H9 (cell line): ENCODE results near the gene PRSS27. TPM values are rescaled to one million over a fixed set of nuclear protein-coding genes. Genes with fewer than 3 reads are reported as not detected.

Experiments
- DNase-seq: peaks from one replicate; pipeline ENCODE4 v3.0.0-alpha.2; 2017
- H2AFZ ChIP-seq: one replicate; pipeline ENCODE4 v1.6.1; 2013; ENCODE audit warnings: mild to moderate bottlenecking, low read length, control low read depth, moderate library complexity
- H2AK5ac ChIP-seq: 2 replicates; pipeline ENCODE4 v1.6.1; 2013; ENCODE audit warnings: low read length, control low read depth, mixed read lengths; ENCODE audit not compliant: insufficient read length
- H2BK120ac ChIP-seq: one replicate; pipeline ENCODE4 v1.6.1; 2013; ENCODE audit warnings: low read depth, mild to moderate bottlenecking, low read length, control low read depth, inconsistent platforms; ENCODE audit not compliant: poor library complexity, severe bottlenecking
- H2BK12ac ChIP-seq: 2 replicates; pipeline ENCODE4 v1.6.1; 2013; ENCODE audit warnings: low read length, control low read depth, mixed read lengths, low read depth; ENCODE audit not compliant: insufficient read length
- H2BK15ac ChIP-seq: 2 replicates; pipeline ENCODE4 v1.6.1; 2013; ENCODE audit warnings: low read depth, low read length, control low read depth
- H2BK20ac ChIP-seq: one replicate; pipeline ENCODE4 v1.6.1; 2013; ENCODE audit warnings: low read depth, mild to moderate bottlenecking, low read length, control low read depth, inconsistent platforms; ENCODE audit not compliant: poor library complexity, severe bottlenecking
- H2BK5ac ChIP-seq: 2 replicates; pipeline ENCODE4 v1.6.1; 2013; ENCODE audit warnings: low read length, control low read depth, mixed read lengths; ENCODE audit not compliant: insufficient read length
- H3K14ac ChIP-seq: 2 replicates; pipeline ENCODE4 v1.6.1; 2013; ENCODE audit warnings: low read length, control low read depth; ENCODE audit not compliant: insufficient read depth
- H3K18ac ChIP-seq: 2 replicates; pipeline ENCODE4 v1.6.1; 2013; ENCODE audit warnings: low read depth, mild to moderate bottlenecking, mixed read lengths, low read length, control low read depth; ENCODE audit not compliant: insufficient read length
- H3K23ac ChIP-seq: 2 replicates; pipeline ENCODE4 v1.6.1; 2013; ENCODE audit warnings: low read length, control low read depth, mixed read lengths, low read depth; ENCODE audit not compliant: insufficient read length
- H3K23me2 ChIP-seq: 2 replicates; pipeline ENCODE4 v1.6.1; 2013; ENCODE audit warnings: low read depth, mild to moderate bottlenecking, mixed read lengths, low read length, control low read depth; ENCODE audit not compliant: insufficient read length, poor library complexity, severe bottlenecking
- H3K27ac ChIP-seq: 2 replicates; pipeline ENCODE4 v1.5.1; 2013; ENCODE audit warnings: low read length, control low read depth, mixed read lengths, low read depth; ENCODE audit not compliant: insufficient read length
- H3K27me3 ChIP-seq: 2 replicates; pipeline ENCODE4 v1.6.1; 2013; ENCODE audit warnings: low read length, control low read depth, inconsistent platforms; ENCODE audit not compliant: insufficient read depth
- H3K4ac ChIP-seq: 2 replicates; pipeline ENCODE4 v1.6.1; 2013; ENCODE audit warnings: low read depth, mild to moderate bottlenecking, control low read depth, inconsistent platforms, low read length, moderate library complexity
- H3K4me1 ChIP-seq: 2 replicates; pipeline ENCODE4 v1.6.1; 2013; ENCODE audit warnings: low read length, control low read depth, inconsistent platforms; ENCODE audit not compliant: insufficient read depth
- H3K4me2 ChIP-seq: 2 replicates; pipeline ENCODE4 v1.6.1; 2013; ENCODE audit warnings: low read length, control low read depth, mixed read lengths; ENCODE audit not compliant: insufficient read length, insufficient read depth
- H3K56ac ChIP-seq: 2 replicates; pipeline ENCODE4 v1.6.1; 2013; ENCODE audit warnings: low read depth, mild to moderate bottlenecking, mixed read lengths, low read length, control low read depth; ENCODE audit not compliant: insufficient read length
- H3K79me1 ChIP-seq: 2 replicates; pipeline ENCODE4 v1.6.1; 2013; ENCODE audit warnings: low read depth, mild to moderate bottlenecking, moderate library complexity, low read length, control low read depth, inconsistent platforms; ENCODE audit not compliant: insufficient read depth, poor library complexity, severe bottlenecking
- H3K79me2 ChIP-seq: 2 replicates; pipeline ENCODE4 v1.6.1; 2013; ENCODE audit warnings: low read length, control low read depth, inconsistent platforms; ENCODE audit not compliant: insufficient read depth
- H3K9ac ChIP-seq: 2 replicates; pipeline ENCODE4 v1.6.1; 2013; ENCODE audit warnings: low read length, control low read depth, mixed read lengths; ENCODE audit not compliant: insufficient read length; ENCODE audit errors: extremely low read depth
- H3K9me3 ChIP-seq: one replicate; pipeline ENCODE4 v1.6.1; 2013; ENCODE audit warnings: low read depth, low read length, inconsistent platforms; ENCODE audit not compliant: control insufficient read depth
- H3T11ph ChIP-seq: one replicate; pipeline ENCODE4 v1.6.1; 2013; ENCODE audit warnings: mild to moderate bottlenecking, low read length, control low read depth, inconsistent platforms
- H4K20me1 ChIP-seq: one replicate; pipeline ENCODE4 v1.6.1; 2013; ENCODE audit not compliant: control insufficient read depth, insufficient read length, insufficient read depth
- H4K5ac ChIP-seq: 2 replicates; pipeline ENCODE4 v1.6.1; 2013; ENCODE audit warnings: low read depth, mild to moderate bottlenecking, mixed read lengths, low read length, control low read depth; ENCODE audit not compliant: insufficient read length
- H4K8ac ChIP-seq: replicated peaks from 2 replicates; pipeline ENCODE4 v1.6.1; 2013; ENCODE audit warnings: low read length, control low read depth, mixed read lengths, low read depth; ENCODE audit not compliant: insufficient read length
- H4K91ac ChIP-seq: 2 replicates; pipeline ENCODE4 v1.6.1; 2013; ENCODE audit warnings: low read depth, mild to moderate bottlenecking, moderate library complexity, mixed read lengths, low read length, control low read depth; ENCODE audit not compliant: insufficient read length
- H3K27ac Mint-ChIP-seq, 3 experiments: 2 replicates in 2 of 3; 3 replicates in 1 of 3; pipeline ENCODE4 v1.8.0; 2020 to 2021; ENCODE audit warnings: mixed read lengths in 3 of 3, mild to moderate bottlenecking in 1 of 3, moderate library complexity in 1 of 3
- H3K27me3 Mint-ChIP-seq: 2 replicates; pipeline ENCODE4 v1.8.0; 2021; ENCODE audit warnings: low read depth, mild to moderate bottlenecking, moderate library complexity, mixed read lengths
- H3K36me3 Mint-ChIP-seq, 3 experiments: 2 replicates in 2 of 3; 3 replicates in 1 of 3; pipeline ENCODE4 v1.8.0; 2020 to 2021; ENCODE audit warnings: low read depth in 3 of 3, mixed read lengths in 3 of 3; ENCODE audit not compliant: insufficient read depth in 1 of 3
- H3K4me1 Mint-ChIP-seq, 2 experiments: 2 replicates each; pipeline ENCODE4 v1.8.0; 2020; ENCODE audit warnings: mixed read lengths in 2 of 2
- H3K4me3 Mint-ChIP-seq, 2 experiments: 2 replicates in 1 of 2; 3 replicates in 1 of 2; pipeline ENCODE4 v1.8.0; 2020 to 2021; ENCODE audit warnings: mild to moderate bottlenecking in 2 of 2, mixed read lengths in 2 of 2, moderate library complexity in 1 of 2
- H3K9me3 Mint-ChIP-seq, 2 experiments: 2 replicates in 1 of 2; 3 replicates in 1 of 2; pipeline ENCODE4 v1.8.0; 2020; ENCODE audit warnings: mild to moderate bottlenecking in 2 of 2, mixed read lengths in 2 of 2, moderate library complexity in 1 of 2
- WGBS: extraction: QIAGEN DNeasy Blood & Tissue Kit; methylation state at CpG from one replicate; pipeline ENCODE4 v1.1.7; 2013; ENCODE audit warnings: missing lambda C conversion rate, low lambda C conversion rate, mixed read lengths; ENCODE audit not compliant: insufficient read length; ENCODE audit errors: extremely low coverage; 5-methylcytosine and 5-hydroxymethylcytosine counted together
- total RNA-seq: library from RNA; stranded (reverse); gene quantifications from 2 replicates; pipeline ENCODE4 v1.2.1, GENCODE V29; 2021
- TF ChIP-seq, protein P1 (sequence below): fragments of 200-600 bp; sonication (generic); conservative IDR thresholded peaks from 3 replicates; pipeline ENCODE4 v1.8.0; 2021; ENCODE audit warnings: antibody characterized with exemption, mild to moderate bottlenecking

Gene PRSS27
- total RNA-seq, 1 experiment from 2014 or later, result 5.0 TPM

DNA sequence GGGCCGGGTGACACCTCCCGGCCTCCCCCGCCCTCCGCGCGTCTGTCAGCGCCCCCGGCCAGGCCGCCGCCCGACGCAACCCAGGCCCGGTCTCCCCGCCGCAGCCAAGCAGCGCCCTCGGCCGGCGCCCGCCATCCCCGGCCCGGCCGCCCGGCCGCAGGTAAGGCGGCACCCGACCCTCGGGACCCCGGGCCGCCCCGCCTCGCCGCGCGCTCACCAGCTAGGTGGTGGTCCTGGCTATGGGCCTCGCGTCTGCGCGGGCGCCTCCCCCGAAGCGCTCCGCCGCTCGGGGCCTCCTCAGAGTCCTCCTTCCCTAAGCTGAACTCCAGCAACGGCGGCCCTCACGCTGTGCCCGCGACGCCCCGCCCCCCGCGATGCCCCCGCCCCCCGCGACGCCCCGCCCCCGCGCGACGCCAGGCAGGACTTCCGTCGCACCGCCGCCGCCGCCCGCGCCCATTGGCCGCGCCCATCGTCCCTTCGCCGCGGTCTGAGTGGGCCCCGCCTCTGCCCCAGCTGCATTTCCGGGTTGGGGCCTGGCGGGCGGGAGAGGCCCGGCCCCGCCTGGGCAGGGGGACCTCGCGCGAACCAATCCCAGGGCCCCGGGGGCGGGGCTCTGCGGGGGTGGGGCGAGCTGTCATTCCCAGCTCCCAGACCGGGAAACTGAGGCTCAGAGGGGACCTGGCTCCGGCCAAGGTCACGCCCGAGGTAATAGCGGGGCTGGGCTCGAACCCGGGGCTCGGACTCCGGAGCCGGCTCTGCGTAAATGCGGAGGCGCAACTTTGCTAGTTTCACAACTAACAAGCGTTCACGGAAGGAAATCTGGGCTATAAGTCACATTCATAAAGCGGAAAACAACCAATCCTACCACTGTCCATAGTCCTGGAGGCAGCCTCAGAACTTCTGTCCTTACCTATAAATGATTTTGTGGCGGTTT lies 46.7 kb downstream of the PRSS27 start:
- H2BK120ac ChIP-seq, result no peak overlapping the region
- no peaks in the 10 kb centered on the region for H3K79me1 ChIP-seq
- H2AFZ ChIP-seq, result no peak overlapping the region
- H3K27me3 ChIP-seq, result no peaks in the 10 kb centered on the region
- H3K56ac ChIP-seq, result no peak overlapping the region
- H3K23ac ChIP-seq, result no peak overlapping the region
- H3K4me1 ChIP-seq, result no peaks in the 10 kb centered on the region
- TF ChIP-seq, protein P1, sequence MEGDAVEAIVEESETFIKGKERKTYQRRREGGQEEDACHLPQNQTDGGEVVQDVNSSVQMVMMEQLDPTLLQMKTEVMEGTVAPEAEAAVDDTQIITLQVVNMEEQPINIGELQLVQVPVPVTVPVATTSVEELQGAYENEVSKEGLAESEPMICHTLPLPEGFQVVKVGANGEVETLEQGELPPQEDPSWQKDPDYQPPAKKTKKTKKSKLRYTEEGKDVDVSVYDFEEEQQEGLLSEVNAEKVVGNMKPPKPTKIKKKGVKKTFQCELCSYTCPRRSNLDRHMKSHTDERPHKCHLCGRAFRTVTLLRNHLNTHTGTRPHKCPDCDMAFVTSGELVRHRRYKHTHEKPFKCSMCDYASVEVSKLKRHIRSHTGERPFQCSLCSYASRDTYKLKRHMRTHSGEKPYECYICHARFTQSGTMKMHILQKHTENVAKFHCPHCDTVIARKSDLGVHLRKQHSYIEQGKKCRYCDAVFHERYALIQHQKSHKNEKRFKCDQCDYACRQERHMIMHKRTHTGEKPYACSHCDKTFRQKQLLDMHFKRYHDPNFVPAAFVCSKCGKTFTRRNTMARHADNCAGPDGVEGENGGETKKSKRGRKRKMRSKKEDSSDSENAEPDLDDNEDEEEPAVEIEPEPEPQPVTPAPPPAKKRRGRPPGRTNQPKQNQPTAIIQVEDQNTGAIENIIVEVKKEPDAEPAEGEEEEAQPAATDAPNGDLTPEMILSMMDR, result no peak
- H4K5ac ChIP-seq, result no peak overlapping the region
- H3K18ac ChIP-seq, result no peak overlapping the region
- H3K27ac Mint-ChIP-seq, result peak overlapping the region in 1 of 3 experiments; percentile 18; a peak in 1 of 7 replicates
- H2AK5ac ChIP-seq, result no peak overlapping the region
- peak; percentile 97 for DNase-seq
- H3K4ac ChIP-seq, result no peak overlapping the region
- no peaks in the 10 kb centered on the region; the same call in 1 of the 2 replicates for H3K27me3 Mint-ChIP-seq
- H3K4me3 Mint-ChIP-seq, result peak overlapping the region; percentile 61 to 78
- H4K91ac ChIP-seq, result no peak overlapping the region
- no peaks in the 10 kb centered on the region for H3K9me3 ChIP-seq
- H2BK5ac ChIP-seq, result no peak overlapping the region
- H3K9me3 Mint-ChIP-seq, result no peaks in the 10 kb centered on the region; a peak in 1 of 5 replicates
- no peak overlapping the region for H2BK20ac ChIP-seq
- no peak overlapping the region for H3K27ac ChIP-seq
- H3K9ac ChIP-seq, result no peak overlapping the region
- H3K4me2 ChIP-seq, result peak overlapping the region; percentile 82
- H4K8ac ChIP-seq, result no peak overlapping the region
- H3T11ph ChIP-seq, result no peak overlapping the region
- H2BK12ac ChIP-seq, result no peak overlapping the region
- peaks cover 0 to 5% (median 0%) of the 10 kb centered on the region in 3 experiments; a peak in 3 of 7 replicates for H3K36me3 Mint-ChIP-seq
- H3K23me2 ChIP-seq, result no peaks in the 10 kb centered on the region
- WGBS, result no CpG with 5 or more reads among the region's 107 CpGs
- peaks cover 3 to 9% of the 10 kb centered on the region in 2 experiments for H3K4me1 Mint-ChIP-seq
- no peaks in the 10 kb centered on the region for H4K20me1 ChIP-seq
- H2BK15ac ChIP-seq, result no peak overlapping the region
- H3K14ac ChIP-seq, result no peak overlapping the region
- H3K79me2 ChIP-seq, result no peaks in the 10 kb centered on the region
